ENCODE results near the gene SSBP1. TPM values are rescaled to one million over a fixed set of nuclear protein-coding genes. Genes with fewer than 3 reads are reported as not detected.

The SSBP1 gene
- total RNA-seq, 1 donor from 2014 or later: 220 TPM

DNA sequence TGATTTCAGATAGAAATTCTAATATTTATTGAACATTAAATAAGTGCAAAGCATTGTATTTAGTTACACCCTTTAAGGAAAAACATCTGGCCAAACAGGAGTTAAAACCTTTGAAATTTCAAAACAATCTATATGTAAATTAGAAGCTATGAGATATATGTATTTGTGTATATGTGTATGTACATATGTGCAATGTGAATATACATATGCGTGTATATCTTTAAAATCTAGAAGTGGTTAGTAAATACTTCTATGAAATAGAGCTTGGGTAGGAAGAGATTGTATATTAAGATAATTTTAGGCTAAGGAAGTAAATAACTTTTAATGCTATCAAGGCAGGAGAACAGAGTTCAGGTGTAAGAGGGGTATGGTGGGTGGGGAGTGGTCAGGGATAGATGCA is 20.7 kb upstream of the SSBP1 start:
- DNase-seq (ENCODE audit: low read depth): no peak
- Histone ChIP-seq H3K4me3 (ENCODE audit: low read depth, low read length) (no peak overlapping the region), H3K36me3 (ENCODE audit: control insufficient read depth, insufficient read depth, low read length) (no peaks in the 10 kb centered on the region), H3K27me3 (ENCODE audit: control insufficient read depth, insufficient read depth, low read length) (no peaks in the 10 kb centered on the region)
- TF ChIP-seq CTCF (IDR thresholded peaks at IDR 0.05; ENCODE audit: insufficient read depth, low read length, poor library complexity, severe bottlenecking): no peak

GRCh38 chr7:141722529-141722928 is 15.6 kb upstream of the SSBP1 start:
- no peak for DNase-seq (ENCODE audit: low read depth)
- Histone ChIP-seq H3K27me3 (ENCODE audit: control insufficient read depth, insufficient read depth, low read length) (no peaks in the 10 kb centered on the region), H3K4me3 (ENCODE audit: low read depth, low read length) (no peak overlapping the region), H3K36me3 (ENCODE audit: control insufficient read depth, insufficient read depth, low read length) (no peaks in the 10 kb centered on the region)
- no peak for TF ChIP-seq CTCF (IDR thresholded peaks at IDR 0.05; ENCODE audit: insufficient read depth, low read length, poor library complexity, severe bottlenecking)

DNA sequence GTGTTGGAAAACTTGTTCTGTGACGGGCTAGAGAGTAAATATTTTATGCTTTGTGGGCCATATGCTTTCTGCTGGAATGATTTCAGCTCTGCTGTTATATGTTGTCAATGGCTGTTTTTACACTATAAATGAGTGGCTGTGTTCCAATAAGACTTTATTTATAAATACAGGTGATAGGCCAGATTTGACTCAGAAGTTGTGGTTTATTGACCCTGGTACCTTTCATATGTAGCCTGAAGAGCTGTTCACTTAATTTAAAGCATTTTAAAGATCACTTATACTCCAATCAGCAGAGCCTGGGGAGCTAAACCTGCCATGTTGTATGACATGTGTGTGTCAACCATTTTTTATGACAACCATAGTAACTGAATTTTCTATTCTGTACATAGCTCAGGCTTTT is 9.1 kb upstream of the SSBP1 start:
- no peak overlapping the region for H3K4me3 ChIP-seq (ENCODE audit: low read depth, low read length)
- no peak for TF ChIP-seq CTCF (IDR thresholded peaks at IDR 0.05; ENCODE audit: insufficient read depth, low read length, poor library complexity, severe bottlenecking)
- no peaks in the 10 kb centered on the region for H3K27me3 ChIP-seq (ENCODE audit: control insufficient read depth, insufficient read depth, low read length)
- no peak for DNase-seq (ENCODE audit: low read depth)
- no peaks in the 10 kb centered on the region for H3K36me3 ChIP-seq (ENCODE audit: control insufficient read depth, insufficient read depth, low read length)

GRCh38 chr7:141731476-141732149 is 6.5 kb upstream of the SSBP1 start:
- TF ChIP-seq CTCF (IDR thresholded peaks at IDR 0.05; ENCODE audit: insufficient read depth, low read length, poor library complexity, severe bottlenecking): no peak
- no peak for DNase-seq (ENCODE audit: low read depth)
- no peaks in the 10 kb centered on the region for H3K27me3 ChIP-seq (ENCODE audit: control insufficient read depth, insufficient read depth, low read length)
- no peaks in the 10 kb centered on the region for H3K36me3 ChIP-seq (ENCODE audit: control insufficient read depth, insufficient read depth, low read length)
- H3K4me3 ChIP-seq (ENCODE audit: low read depth, low read length): no peak overlapping the region

DNA sequence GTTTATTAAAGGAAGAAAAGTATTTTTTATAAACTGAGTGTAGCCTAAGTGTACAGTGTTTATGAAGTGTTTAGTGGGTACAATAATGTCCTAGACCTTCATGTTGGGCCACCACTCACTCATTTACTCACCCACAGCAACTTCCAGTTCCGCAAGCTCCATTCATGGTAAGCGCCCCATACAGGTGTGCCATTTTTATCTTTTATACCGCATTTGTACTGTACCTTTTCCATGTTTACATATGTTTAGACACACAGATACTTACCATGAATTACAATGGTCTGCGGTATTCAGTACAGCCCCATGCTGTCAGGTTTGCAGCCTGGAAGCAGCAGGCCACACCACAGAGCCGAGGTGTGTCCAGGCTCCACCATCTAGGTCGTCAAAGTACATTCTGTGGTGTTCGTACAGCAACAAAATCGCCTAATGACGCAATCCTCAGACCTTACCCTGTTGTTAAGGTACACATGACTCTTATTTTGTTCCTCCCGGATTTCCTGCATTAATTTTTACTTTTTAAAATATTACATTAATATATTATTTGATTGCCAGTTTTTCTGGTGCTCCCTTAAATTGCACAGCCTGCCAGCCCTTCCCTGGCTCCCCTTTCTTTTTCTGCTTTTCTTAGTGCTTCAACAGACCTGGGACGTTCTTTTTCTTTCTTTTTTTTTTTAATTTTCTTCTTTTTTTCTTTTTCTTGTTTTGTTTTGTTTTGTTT is 881 bp upstream of the SSBP1 start:
- H3K4me3 ChIP-seq (ENCODE audit: low read depth, low read length): peak overlapping the region; percentile 54
- peaks cover 2% of the 10 kb centered on the region for H3K36me3 ChIP-seq (ENCODE audit: control insufficient read depth, insufficient read depth, low read length)
- no peak for TF ChIP-seq CTCF (IDR thresholded peaks at IDR 0.05; ENCODE audit: insufficient read depth, low read length, poor library complexity, severe bottlenecking)
- DNase-seq (ENCODE audit: low read depth): no peak
- no peaks in the 10 kb centered on the region for H3K27me3 ChIP-seq (ENCODE audit: control insufficient read depth, insufficient read depth, low read length)
